ENCODE measurements around the gene DYTN. TPM values are rescaled to one million over a fixed set of nuclear protein-coding genes. Genes with fewer than 3 reads are reported as not detected.

Gene DYTN
- total and polyA plus RNA-seq, 2 experiments from 2014 or later = not detected

DNA sequence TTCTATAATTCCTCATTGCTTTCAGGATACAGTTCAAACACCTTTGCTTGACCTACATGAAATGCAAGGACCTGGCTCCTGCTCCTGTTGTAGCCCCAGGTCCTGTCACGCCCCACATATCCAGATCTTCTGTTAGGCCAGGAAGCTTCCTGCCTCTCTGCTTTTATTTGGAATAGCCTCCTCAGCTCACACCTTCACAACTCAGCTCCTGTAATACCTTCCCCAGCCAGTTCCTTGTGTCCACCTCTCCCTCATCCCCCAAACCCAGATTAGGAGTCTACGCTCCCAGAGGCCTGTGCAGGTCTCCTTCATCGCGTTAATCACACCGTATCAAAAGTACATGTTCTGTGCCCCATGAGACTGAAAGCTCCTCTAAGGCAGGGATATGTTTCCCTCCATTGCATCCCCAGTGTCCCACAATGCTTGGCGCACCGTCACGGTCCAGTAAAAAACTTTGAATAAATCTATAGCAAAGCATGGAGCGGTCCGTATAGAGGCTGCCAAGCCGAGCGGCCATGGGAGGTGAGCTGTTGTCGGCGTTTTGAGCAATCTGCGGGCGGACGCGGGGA, 46.6 kb upstream of the DYTN start:
- no peaks in the 10 kb centered on the region for H3K36me3 ChIP-seq (replicated peaks; ENCODE audit: insufficient read depth, low read depth)
- H3K9me2 ChIP-seq (replicated peaks; ENCODE audit: insufficient read depth) = no peaks in the 10 kb centered on the region
- H3K79me2 ChIP-seq = peaks cover 25% of the 10 kb centered on the region
- peak overlapping the region; percentile 77 for H3K4me2 ChIP-seq
- peak overlapping the region; percentile 96 for H3K27ac ChIP-seq
- 6% methylated on average over 18 of the region's 18 CpGs for WGBS (ENCODE audit: low lambda C conversion rate, missing lambda C conversion rate)
- H3K4me1 ChIP-seq (ENCODE audit: insufficient read depth) = no peaks in the 10 kb centered on the region
- peaks cover 3% of the 10 kb centered on the region for H3K27me3 ChIP-seq
- H3K9me3 ChIP-seq (ENCODE audit: low read depth) = no peaks in the 10 kb centered on the region
- H4K20me1 ChIP-seq (ENCODE audit: insufficient read depth, poor library complexity, severe bottlenecking) = no peaks in the 10 kb centered on the region
- H2AFZ ChIP-seq = peak overlapping the region; percentile 85
- no peak for TF ChIP-seq EZH2 (IDR thresholded peaks at IDR 0.05; ENCODE audit: borderline replicate concordance)
- TF ChIP-seq, protein P1, sequence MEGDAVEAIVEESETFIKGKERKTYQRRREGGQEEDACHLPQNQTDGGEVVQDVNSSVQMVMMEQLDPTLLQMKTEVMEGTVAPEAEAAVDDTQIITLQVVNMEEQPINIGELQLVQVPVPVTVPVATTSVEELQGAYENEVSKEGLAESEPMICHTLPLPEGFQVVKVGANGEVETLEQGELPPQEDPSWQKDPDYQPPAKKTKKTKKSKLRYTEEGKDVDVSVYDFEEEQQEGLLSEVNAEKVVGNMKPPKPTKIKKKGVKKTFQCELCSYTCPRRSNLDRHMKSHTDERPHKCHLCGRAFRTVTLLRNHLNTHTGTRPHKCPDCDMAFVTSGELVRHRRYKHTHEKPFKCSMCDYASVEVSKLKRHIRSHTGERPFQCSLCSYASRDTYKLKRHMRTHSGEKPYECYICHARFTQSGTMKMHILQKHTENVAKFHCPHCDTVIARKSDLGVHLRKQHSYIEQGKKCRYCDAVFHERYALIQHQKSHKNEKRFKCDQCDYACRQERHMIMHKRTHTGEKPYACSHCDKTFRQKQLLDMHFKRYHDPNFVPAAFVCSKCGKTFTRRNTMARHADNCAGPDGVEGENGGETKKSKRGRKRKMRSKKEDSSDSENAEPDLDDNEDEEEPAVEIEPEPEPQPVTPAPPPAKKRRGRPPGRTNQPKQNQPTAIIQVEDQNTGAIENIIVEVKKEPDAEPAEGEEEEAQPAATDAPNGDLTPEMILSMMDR (IDR thresholded peaks at IDR 0.05; ENCODE audit: poor library complexity) = no peak
- no peak for TF ChIP-seq EZH2phosphoT487 (IDR thresholded peaks at IDR 0.05; ENCODE audit: low read depth, severe bottlenecking, unreplicated experiment)
- peak overlapping the region; percentile 80 for H3K4me3 ChIP-seq
- no peak for DNase-seq (ENCODE audit: low spot score)

DNA sequence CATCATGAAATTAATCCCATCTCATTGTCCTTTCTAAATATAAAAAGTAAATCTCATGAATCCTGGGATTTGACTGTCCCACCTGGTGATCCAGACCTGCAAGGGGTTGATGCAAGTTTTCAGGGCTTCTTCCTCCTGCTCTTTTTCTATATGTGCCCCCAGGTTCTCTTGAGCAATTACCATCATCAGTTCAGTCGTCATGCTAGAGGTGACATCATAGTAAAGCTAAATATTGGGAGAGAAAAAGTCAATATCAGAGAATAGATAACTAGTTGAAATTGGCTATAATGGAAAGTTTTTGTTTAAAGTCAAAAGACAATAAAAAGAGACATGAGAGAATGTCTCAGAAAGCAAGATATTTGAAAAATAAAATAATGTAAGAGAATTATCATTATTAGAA, 38.6 kb upstream of the DYTN start:
- no peak for TF ChIP-seq EZH2 (IDR thresholded peaks at IDR 0.05; ENCODE audit: borderline replicate concordance)
- no peak for TF ChIP-seq EZH2phosphoT487 (IDR thresholded peaks at IDR 0.05; ENCODE audit: low read depth, severe bottlenecking, unreplicated experiment)
- TF ChIP-seq, protein P1 (IDR thresholded peaks at IDR 0.05; ENCODE audit: poor library complexity) = no peak
- H3K4me2 ChIP-seq = no peak overlapping the region
- H3K27me3 ChIP-seq = peaks cover 9% of the 10 kb centered on the region
- no peaks in the 10 kb centered on the region for H3K36me3 ChIP-seq (replicated peaks; ENCODE audit: insufficient read depth, low read depth)
- DNase-seq (ENCODE audit: low spot score) = no peak
- H3K27ac ChIP-seq = no peak overlapping the region
- H3K4me1 ChIP-seq (ENCODE audit: insufficient read depth) = no peaks in the 10 kb centered on the region
- WGBS (ENCODE audit: low lambda C conversion rate, missing lambda C conversion rate) = 37% methylated on average over 1 of the region's 1 CpG
- H2AFZ ChIP-seq = no peak overlapping the region
- no peaks in the 10 kb centered on the region for H3K79me2 ChIP-seq
- no peaks in the 10 kb centered on the region for H4K20me1 ChIP-seq (ENCODE audit: insufficient read depth, poor library complexity, severe bottlenecking)
- H3K4me3 ChIP-seq = no peak overlapping the region
- H3K9me3 ChIP-seq (ENCODE audit: low read depth) = no peaks in the 10 kb centered on the region
- H3K9me2 ChIP-seq (replicated peaks; ENCODE audit: insufficient read depth) = no peaks in the 10 kb centered on the region

DNA sequence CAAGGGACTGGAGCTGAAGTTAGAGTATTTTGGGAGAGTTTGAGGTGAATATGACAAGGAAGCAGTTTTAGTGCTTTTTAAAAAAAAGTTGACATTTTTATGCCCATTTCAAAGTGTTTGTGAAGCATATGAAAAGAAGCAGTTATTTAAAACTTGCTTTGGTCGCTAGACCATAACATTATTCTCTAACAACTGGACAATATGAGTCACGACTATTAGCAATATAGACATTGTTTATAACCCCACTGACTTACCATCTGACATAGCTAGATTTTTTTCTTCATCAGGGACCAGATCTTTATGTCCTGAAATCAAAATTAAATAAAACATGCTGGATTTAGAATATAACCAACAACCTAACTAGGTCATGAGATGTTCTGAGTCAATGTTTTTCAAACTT, 22.6 kb upstream of the DYTN start:
- Histone ChIP-seq H3K36me3 (replicated peaks; ENCODE audit: insufficient read depth, low read depth) (no peaks in the 10 kb centered on the region), H3K27me3 (no peaks in the 10 kb centered on the region), H3K4me1 (ENCODE audit: insufficient read depth) (no peaks in the 10 kb centered on the region), H3K4me3 (no peak overlapping the region), H3K9me3 (ENCODE audit: low read depth) (no peaks in the 10 kb centered on the region), H4K20me1 (ENCODE audit: insufficient read depth, poor library complexity, severe bottlenecking) (no peaks in the 10 kb centered on the region), H3K79me2 (no peaks in the 10 kb centered on the region), H3K4me2 (no peak overlapping the region), H2AFZ (no peak overlapping the region), H3K9me2 (replicated peaks; ENCODE audit: insufficient read depth) (no peaks in the 10 kb centered on the region), H3K27ac (no peak overlapping the region)
- TF ChIP-seq, protein P1 (IDR thresholded peaks at IDR 0.05; ENCODE audit: poor library complexity) = no peak
- no peak for DNase-seq (ENCODE audit: low spot score)
- WGBS (ENCODE audit: low lambda C conversion rate, missing lambda C conversion rate) = 40% methylated on average over 2 of the region's 2 CpGs

DNA sequence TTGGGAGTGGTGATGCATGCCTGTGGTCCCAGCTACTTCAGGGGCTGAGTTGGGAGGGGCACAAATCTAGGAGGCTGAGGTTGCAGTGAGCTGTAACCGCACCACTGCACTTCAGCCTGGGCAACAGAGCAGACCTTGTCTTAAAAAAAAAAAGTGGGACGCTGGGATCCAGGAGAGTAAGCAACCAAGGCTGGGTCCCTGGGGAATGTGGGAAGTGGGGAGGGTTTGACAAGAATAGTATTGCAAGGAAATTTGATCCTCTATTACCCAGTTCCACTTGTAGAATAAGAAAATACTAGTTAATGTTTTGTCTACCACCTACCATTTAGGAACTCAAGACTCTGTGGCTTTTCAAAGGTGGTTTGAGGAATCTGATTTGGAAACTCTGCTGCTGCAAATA, 21.1 kb upstream of the DYTN start:
- Histone ChIP-seq H3K27me3 (no peaks in the 10 kb centered on the region), H3K4me3 (no peak overlapping the region), H3K9me3 (ENCODE audit: low read depth) (no peaks in the 10 kb centered on the region), H3K79me2 (no peaks in the 10 kb centered on the region), H3K4me1 (ENCODE audit: insufficient read depth) (no peaks in the 10 kb centered on the region), H3K9me2 (replicated peaks; ENCODE audit: insufficient read depth) (no peaks in the 10 kb centered on the region), H4K20me1 (ENCODE audit: insufficient read depth, poor library complexity, severe bottlenecking) (no peaks in the 10 kb centered on the region), H3K4me2 (no peak overlapping the region), H3K36me3 (replicated peaks; ENCODE audit: insufficient read depth, low read depth) (no peaks in the 10 kb centered on the region), H2AFZ (no peak overlapping the region), H3K27ac (no peak overlapping the region)
- TF ChIP-seq EZH2 (IDR thresholded peaks at IDR 0.05; ENCODE audit: borderline replicate concordance) (no peak), EZH2phosphoT487 (IDR thresholded peaks at IDR 0.05; ENCODE audit: low read depth, severe bottlenecking, unreplicated experiment) (no peak)
- TF ChIP-seq, protein P1 (IDR thresholded peaks at IDR 0.05; ENCODE audit: poor library complexity) = no peak
- no peak for DNase-seq (ENCODE audit: low spot score)
- WGBS (ENCODE audit: low lambda C conversion rate, missing lambda C conversion rate) = 66% methylated on average over 2 of the region's 2 CpGs
